RWPE1 (cell line): Measurements from ENCODE around the gene MAP3K15.
A peak's percentile ranks its signal among the peaks of the same experiment; 100 is the strongest.

Experiments
- CTCF ChIA-PET: fragments of 350-600 bp; sonication (Branson Sonifier 250); formaldehyde crosslinking; extraction: SDS; loops from one replicate; lab custom pipeline; 2021; lab: Yijun Ruan, JAX
- POLR2A ChIA-PET: fragments of 400-600 bp; formaldehyde crosslinking; extraction: SDS; loops from one replicate; lab custom pipeline; 2020; ENCODE audit warnings: antibody characterized with exemption; ENCODE audit not compliant: low non-redundant PET; lab: Yijun Ruan, JAX
- DNase-seq: peaks from one replicate; pipeline ENCODE4 v3.0.0; 2012; ENCODE audit warnings: low spot score
- H3K27ac ChIP-seq: fragments of 450-650 bp; 2 replicates; pipeline ENCODE4 v1.5.1; 2017
- CTCF ChIP-seq: fragments of 450-650 bp; conservative IDR thresholded peaks from 2 replicates; pipeline ENCODE4 v1.5.1; 2017; ENCODE audit warnings: low read depth, mild to moderate bottlenecking

The MAP3K15 gene

GRCh38 chrX:19548279-19548678 is 33.0 kb upstream of the MAP3K15 start:
- TF ChIP-seq CTCF: no peak
- POLR2A ChIA-PET: no interaction called here

GRCh38 chrX:19545651-19546050 is 30.3 kb upstream of the MAP3K15 start:
- no peak for TF ChIP-seq CTCF
- ChIA-PET CTCF (no interaction called here), POLR2A (no interaction called here)
- no peak overlapping the region for H3K27ac ChIP-seq
- no peak for DNase-seq

More at GRCh38 chrX:19548279-19548678, 33.0 kb upstream of the MAP3K15 start:
- CTCF ChIA-PET: no interaction called here
- no peak for DNase-seq
- H3K27ac ChIP-seq: no peak overlapping the region

- ChIA-PET CTCF (interaction anchor here (1.3 kb wide), 1 partner anchor 9 kb away, joined by 3 read pairs; no protein-coding TSS in a partner anchor), POLR2A (no interaction called here)
- peak; percentile 52 for DNase-seq
- no peak overlapping the region for H3K27ac ChIP-seq
- TF ChIP-seq CTCF: peak; percentile 76
These were observed 29.5 kb upstream of the MAP3K15 start for GRCh38 chrX:19544693-19545305.

GRCh38 chrX:19543951-19544381 is 28.7 kb upstream of the MAP3K15 start:
- DNase-seq: no peak
- POLR2A ChIA-PET: no interaction called here
- TF ChIP-seq CTCF: no peak
- CTCF ChIA-PET: interaction anchor here (0.5 to 1.3 kb wide), 2 partner anchors 8 to 549 kb away, joined by 3 to 4 read pairs; no protein-coding TSS in a partner anchor
- H3K27ac ChIP-seq: no peak overlapping the region

GRCh38 chrX:19543020-19543715 is 27.9 kb upstream of the MAP3K15 start:
- POLR2A ChIA-PET: no interaction called here
- CTCF ChIA-PET: interaction anchor here (0.5 kb wide), 1 partner anchor 549 kb away, joined by 4 read pairs; no protein-coding TSS in a partner anchor
- TF ChIP-seq CTCF: no peak
- no peak overlapping the region for H3K27ac ChIP-seq
- DNase-seq: no peak

- TF ChIP-seq CTCF: no peak
- DNase-seq: no peak
- no peak overlapping the region for H3K27ac ChIP-seq
- ChIA-PET POLR2A (no interaction called here), CTCF (no interaction called here)
These were observed 26.6 kb upstream of the MAP3K15 start for GRCh38 chrX:19541931-19542330.
